CD14-positive monocyte (primary cell): ENCODE results near the gene TBCD. TPM values are rescaled to one million over a fixed set of nuclear protein-coding genes. Genes with fewer than 3 reads are reported as not detected.

Source experiments
- DNase-seq, 3 donors: peaks; one replicate each; pipeline ENCODE4 v3.0.0-alpha.2; 2011 to 2022
- H2AFZ ChIP-seq: 2 replicates; pipeline ENCODE4 v1.6.0; 2012; ENCODE audit warnings: mild to moderate bottlenecking, low read depth, low read length, inconsistent platforms; ENCODE audit not compliant: insufficient read depth, poor library complexity, severe bottlenecking
- H3K27ac ChIP-seq, 2 donors: 1 replicate in 1 of 2; 2 replicates in 1 of 2; pipeline ENCODE4 v1.5.1; 2012 to 2013; ENCODE audit warnings: low read length in 2 of 2, control low read depth in 1 of 2, inconsistent platforms in 1 of 2, low read depth in 1 of 2, mild to moderate bottlenecking in 1 of 2
- H3K27me3 ChIP-seq, 2 donors: one replicate each; pipeline versions ENCODE4 v1.6.0 to v1.6.1; 2011 to 2013; ENCODE audit warnings: low read length in 2 of 2; ENCODE audit not compliant: control insufficient read depth in 2 of 2, insufficient read depth in 2 of 2
- H3K36me3 ChIP-seq, 2 donors: replicated peaks in 1 of 2; 1 replicate in 1 of 2; 2 replicates in 1 of 2; pipeline versions ENCODE4 v1.5.1 to v1.6.1; 2012 to 2013; ENCODE audit warnings: low read length in 2 of 2, control low read depth in 1 of 2, inconsistent platforms in 1 of 2, mild to moderate bottlenecking in 1 of 2; ENCODE audit not compliant: insufficient read depth in 2 of 2, control insufficient read depth in 1 of 2
- H3K4me1 ChIP-seq, 2 donors: 1 replicate in 1 of 2; 2 replicates in 1 of 2; pipeline versions ENCODE4 v1.5.1 to v1.6.1; 2012 to 2013; ENCODE audit warnings: low read length in 2 of 2, control low read depth in 1 of 2, inconsistent platforms in 1 of 2, mild to moderate bottlenecking in 1 of 2, moderate library complexity in 1 of 2; ENCODE audit not compliant: insufficient read depth in 2 of 2, control insufficient read depth in 1 of 2
- H3K4me2 ChIP-seq: replicated peaks from 2 replicates; pipeline ENCODE3; 2012; ENCODE audit warnings: low read length, moderate library complexity, mild to moderate bottlenecking; ENCODE audit not compliant: poor library complexity, severe bottlenecking; ENCODE audit errors: extremely low read depth
- H3K4me3 ChIP-seq, 3 experiments: fragments of 200-600 bp in 1 of 3; sonication (generic) in 1 of 3; replicated peaks in 1 of 3; 1 replicate in 2 of 3; 2 replicates in 1 of 3; pipeline ENCODE4 v1.5.1; 2011 to 2013; ENCODE audit warnings: low read length in 3 of 3, mild to moderate bottlenecking in 3 of 3, control low read depth in 2 of 3, low read depth in 2 of 3, inconsistent platforms in 1 of 3, moderate library complexity in 1 of 3
- H3K79me2 ChIP-seq: 2 replicates; pipeline ENCODE4 v1.6.0; 2012; ENCODE audit warnings: mild to moderate bottlenecking, control low read depth, inconsistent platforms, low read length, moderate library complexity; ENCODE audit not compliant: insufficient read depth
- H3K9ac ChIP-seq: 2 replicates; pipeline ENCODE4 v1.6.0; 2017; ENCODE audit warnings: low read length, mild to moderate bottlenecking; ENCODE audit not compliant: insufficient read depth, poor library complexity, severe bottlenecking
- H3K9me3 ChIP-seq, 2 donors: replicated peaks in 1 of 2; 1 replicate in 1 of 2; 2 replicates in 1 of 2; pipeline versions ENCODE4 v1.5.1 to v1.6.1; 2012 to 2013; ENCODE audit warnings: low read length in 2 of 2, control low read depth in 1 of 2; ENCODE audit not compliant: control insufficient read depth in 1 of 2, insufficient read depth in 1 of 2
- H4K20me1 ChIP-seq: 2 replicates; pipeline ENCODE4 v1.6.0; 2012; ENCODE audit warnings: mild to moderate bottlenecking, low read length, control low read depth, moderate library complexity; ENCODE audit not compliant: insufficient read depth
- H3K27ac Mint-ChIP-seq, 7 donors: one replicate each; pipeline ENCODE4 v1.8.0; 2020; ENCODE audit warnings: mild to moderate bottlenecking in 7 of 7, mixed read lengths in 7 of 7, moderate library complexity in 6 of 7, inconsistent platforms in 2 of 7
- H3K27me3 Mint-ChIP-seq, 3 donors: one replicate each; pipeline ENCODE4 v1.8.0; 2021 to 2022; ENCODE audit warnings: low read depth in 3 of 3, mild to moderate bottlenecking in 3 of 3, mixed read lengths in 3 of 3, moderate library complexity in 3 of 3, inconsistent platforms in 1 of 3
- H3K36me3 Mint-ChIP-seq, 2 donors: one replicate each; pipeline ENCODE4 v1.8.0; 2020; ENCODE audit warnings: mixed read lengths in 2 of 2, inconsistent platforms in 1 of 2, mild to moderate bottlenecking in 1 of 2
- H3K4me1 Mint-ChIP-seq: one replicate; pipeline ENCODE4 v1.8.0; 2020; ENCODE audit warnings: mild to moderate bottlenecking, mixed read lengths
- H3K4me3 Mint-ChIP-seq, 2 donors: one replicate each; pipeline ENCODE4 v1.8.0; 2020; ENCODE audit warnings: mild to moderate bottlenecking in 2 of 2, mixed read lengths in 2 of 2, moderate library complexity in 1 of 2
- H3K9me3 Mint-ChIP-seq, 7 donors: one replicate each; pipeline ENCODE4 v1.8.0; 2020 to 2022; ENCODE audit warnings: mixed read lengths in 7 of 7, mild to moderate bottlenecking in 6 of 7, moderate library complexity in 6 of 7, inconsistent platforms in 2 of 7
- WGBS: methylation state at CpG from one replicate; pipeline ENCODE4 v1.1.5; 2013; ENCODE audit warnings: missing lambda C conversion rate; ENCODE audit not compliant: insufficient coverage; 5-methylcytosine and 5-hydroxymethylcytosine counted together
- intact Hi-C, 2 donors: fragments of 100-400 bp; cut with micrococcal nuclease; formaldehyde crosslinking; loops; one replicate each; pipeline versions ENCODE4 v1.15.0 to v1.15.1; 2023
- polyA plus RNA-seq, 3 donors: library from polyadenylated mRNA; depleted of rRNA in 1 of 3; unstranded in 2 of 3; stranded (reverse) in 1 of 3; fragments of 300-500 nt in 2 of 3; fragments of >200 nt in 1 of 3; fragmentation: Illumina TruSeq in 2 of 3; gene quantifications; 1 replicate in 2 of 3; 2 replicates in 1 of 3; pipeline ENCODE4 v1.2.3, GENCODE V29; 2012 to 2021
- TF ChIP-seq, protein P1 (sequence below): fragments of 200-600 bp; IDR thresholded peaks from one replicate; pipeline ENCODE4 v1.8.0; 2022; ENCODE audit warnings: antibody characterized with exemption, mild to moderate bottlenecking

TBCD gene
- polyA plus RNA-seq, 3 donors: 54.7 to 74.0 (median 66.6) TPM

DNA sequence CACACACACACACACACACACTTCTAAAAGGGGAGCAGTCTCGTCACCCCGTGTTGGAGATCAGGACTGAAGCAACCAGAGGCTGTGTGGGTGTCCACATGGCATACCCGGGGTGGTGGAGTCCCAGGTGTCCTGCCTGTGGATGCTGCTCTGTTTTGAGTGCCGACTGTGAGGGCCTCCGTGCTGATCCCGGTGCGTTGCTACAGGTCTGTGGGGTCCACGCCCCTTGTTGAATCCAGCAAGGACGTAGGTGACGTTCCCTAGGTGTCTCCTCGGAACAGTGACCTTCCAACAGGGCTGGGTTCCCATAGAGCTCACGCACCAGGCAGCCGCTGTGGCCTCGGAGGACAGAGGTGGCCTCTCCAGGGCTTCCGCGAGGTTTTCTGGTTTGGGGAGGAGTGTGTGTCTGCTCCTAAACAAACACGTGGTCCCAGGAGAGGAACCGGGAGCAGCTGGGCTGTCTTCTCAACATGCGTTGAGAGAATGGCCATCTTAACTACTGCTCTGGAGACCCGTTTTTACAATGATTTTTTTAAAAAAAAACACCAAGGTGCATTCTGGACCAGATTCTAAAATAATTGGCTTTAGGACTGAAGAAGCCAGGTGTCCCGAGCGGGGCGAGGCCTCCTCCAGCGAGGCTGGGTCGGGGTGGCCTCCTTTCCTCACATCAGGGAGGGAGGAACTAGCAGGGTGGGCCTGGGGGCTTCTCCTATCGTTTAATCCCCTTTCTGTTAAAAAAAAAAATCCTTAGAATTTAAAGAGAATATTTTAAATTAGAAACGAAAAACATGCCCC is 188.6 kb downstream of the TBCD start:
- H3K9me3 Mint-ChIP-seq: peaks cover 11 to 16% (median 15%) of the 10 kb centered on the region in 7 donors
- H3K27me3 Mint-ChIP-seq: peaks cover 0 to 2% (median 1%) of the 10 kb centered on the region in 3 donors
- no peaks in the 10 kb centered on the region for H3K4me1 Mint-ChIP-seq
- no peak overlapping the region for H2AFZ ChIP-seq
- H3K4me1 ChIP-seq: no peaks in the 10 kb centered on the region
- no peaks in the 10 kb centered on the region for H4K20me1 ChIP-seq
- no peak overlapping the region for H3K27ac Mint-ChIP-seq
- peaks cover 86 to 100% of the 10 kb centered on the region in 2 donors for H3K36me3 Mint-ChIP-seq
- WGBS: 88% methylated on average over 16 of the region's 27 CpGs
- no peak for DNase-seq
- TF ChIP-seq, protein P1, sequence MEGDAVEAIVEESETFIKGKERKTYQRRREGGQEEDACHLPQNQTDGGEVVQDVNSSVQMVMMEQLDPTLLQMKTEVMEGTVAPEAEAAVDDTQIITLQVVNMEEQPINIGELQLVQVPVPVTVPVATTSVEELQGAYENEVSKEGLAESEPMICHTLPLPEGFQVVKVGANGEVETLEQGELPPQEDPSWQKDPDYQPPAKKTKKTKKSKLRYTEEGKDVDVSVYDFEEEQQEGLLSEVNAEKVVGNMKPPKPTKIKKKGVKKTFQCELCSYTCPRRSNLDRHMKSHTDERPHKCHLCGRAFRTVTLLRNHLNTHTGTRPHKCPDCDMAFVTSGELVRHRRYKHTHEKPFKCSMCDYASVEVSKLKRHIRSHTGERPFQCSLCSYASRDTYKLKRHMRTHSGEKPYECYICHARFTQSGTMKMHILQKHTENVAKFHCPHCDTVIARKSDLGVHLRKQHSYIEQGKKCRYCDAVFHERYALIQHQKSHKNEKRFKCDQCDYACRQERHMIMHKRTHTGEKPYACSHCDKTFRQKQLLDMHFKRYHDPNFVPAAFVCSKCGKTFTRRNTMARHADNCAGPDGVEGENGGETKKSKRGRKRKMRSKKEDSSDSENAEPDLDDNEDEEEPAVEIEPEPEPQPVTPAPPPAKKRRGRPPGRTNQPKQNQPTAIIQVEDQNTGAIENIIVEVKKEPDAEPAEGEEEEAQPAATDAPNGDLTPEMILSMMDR: no peak
- H3K4me3 ChIP-seq: no peak overlapping the region
- H3K4me2 ChIP-seq: no peak overlapping the region
- H3K79me2 ChIP-seq: no peaks in the 10 kb centered on the region
- H3K27ac ChIP-seq: no peak overlapping the region
- intact Hi-C loops: no loop called here
- no peak overlapping the region for H3K9ac ChIP-seq
- no peak overlapping the region for H3K4me3 Mint-ChIP-seq
- H3K36me3 ChIP-seq: peaks cover 67 to 96% of the 10 kb centered on the region in 2 donors
- peaks cover 14 to 17% of the 10 kb centered on the region in 2 donors for H3K9me3 ChIP-seq
- no peaks in the 10 kb centered on the region for H3K27me3 ChIP-seq

GRCh38 chr17:82941021-82942001 is 189.4 kb downstream of the TBCD start:
- Histone ChIP-seq H3K4me1 (no peaks in the 10 kb centered on the region), H3K27ac (no peak overlapping the region), H3K4me2 (no peak overlapping the region), H3K79me2 (no peaks in the 10 kb centered on the region), H3K4me3 (no peak overlapping the region), H2AFZ (no peak overlapping the region), H3K27me3 (no peaks in the 10 kb centered on the region), H3K9ac (no peak overlapping the region), H3K36me3 (peaks cover 67 to 99% of the 10 kb centered on the region in 2 donors), H4K20me1 (no peaks in the 10 kb centered on the region), H3K9me3 (peaks cover 17 to 24% of the 10 kb centered on the region in 2 donors)
- TF ChIP-seq, protein P1: no peak
- no peak for DNase-seq
- intact Hi-C loops: no loop called here
- peaks cover 16 to 25% (median 22%) of the 10 kb centered on the region in 7 donors for H3K9me3 Mint-ChIP-seq
- H3K4me3 Mint-ChIP-seq: no peak overlapping the region
- WGBS: 97% methylated on average over 30 of the region's 36 CpGs
- no peaks in the 10 kb centered on the region for H3K4me1 Mint-ChIP-seq
- peak overlapping the region in 2 of 7 donors; percentile 32 to 62 for H3K27ac Mint-ChIP-seq
- peaks cover 0 to 2% (median 1%) of the 10 kb centered on the region in 3 donors for H3K27me3 Mint-ChIP-seq
- H3K36me3 Mint-ChIP-seq: peaks cover 86 to 100% of the 10 kb centered on the region in 2 donors
